Mammary epithelial cell (primary cell): ENCODE data around the gene SLC25A22.

ENCODE experiments used
- CTCF ChIP-seq, 2 donors: IDR thresholded peaks in 1 of 2; conservative IDR thresholded peaks in 1 of 2; 2 replicates each; pipeline ENCODE4 v1.5.1; 2011 to 2012; ENCODE audit warnings: inconsistent platforms in 2 of 2, low read length in 2 of 2, mild to moderate bottlenecking in 2 of 2, control low read depth in 1 of 2, low read depth in 1 of 2; ENCODE audit not compliant: insufficient read depth in 1 of 2; ENCODE audit errors: extremely low read depth in 1 of 2
- EZH2 ChIP-seq: IDR thresholded peaks from 2 replicates; pipeline ENCODE4 v1.6.1; 2012; ENCODE audit warnings: low read length, inconsistent platforms, borderline replicate concordance

- TF ChIP-seq CTCF (conservative IDR thresholded peaks at IDR 0.05 in 1 of 2, IDR thresholded peaks at IDR 0.05 in 1 of 2; ENCODE audit: extremely low read depth in 1 of 2, insufficient read depth in 1 of 2, low read depth in 1 of 2, low read length in 2 of 2) = peak in 1 of 2 donors; percentile 12
- no peak for TF ChIP-seq EZH2
Measured at GRCh38 chr11:811446-812245, 13.6 kb upstream of the SLC25A22 start.
